Subcutaneous abdominal adipose tissue (tissue), 5 donors: Measurements from ENCODE around the gene SRSF1.

Experiments used
- H3K27ac ChIP-seq: one replicate; pipeline ENCODE4 v1.7.0; 2013; ENCODE audit warnings: low read depth, mild to moderate bottlenecking, inconsistent platforms, low read length, moderate library complexity
- H3K27me3 ChIP-seq, 5 donors: one replicate each; pipeline ENCODE4 v1.7.0; 2013; ENCODE audit warnings: low read length in 5 of 5, inconsistent platforms in 1 of 5; ENCODE audit not compliant: control insufficient read depth in 5 of 5, insufficient read depth in 4 of 5
- H3K36me3 ChIP-seq, 5 donors: one replicate each; pipeline ENCODE4 v1.7.0; 2013; ENCODE audit warnings: low read length in 5 of 5; ENCODE audit not compliant: control insufficient read depth in 5 of 5, insufficient read depth in 5 of 5
- H3K4me1 ChIP-seq, 5 donors: one replicate each; pipeline ENCODE4 v1.7.0; 2013; ENCODE audit warnings: low read length in 5 of 5, mild to moderate bottlenecking in 3 of 5, moderate library complexity in 1 of 5; ENCODE audit not compliant: control insufficient read depth in 5 of 5, insufficient read depth in 5 of 5
- H3K4me3 ChIP-seq, 5 donors: one replicate each; pipeline ENCODE4 v1.7.0; 2013; ENCODE audit warnings: low read length in 5 of 5, low read depth in 1 of 5
- H3K9ac ChIP-seq, 5 donors: one replicate each; pipeline ENCODE4 v1.7.0; 2013; ENCODE audit warnings: low read length in 5 of 5, mild to moderate bottlenecking in 4 of 5, moderate library complexity in 3 of 5
- H3K9me3 ChIP-seq, 5 donors: one replicate each; pipeline ENCODE4 v1.7.0; 2013; ENCODE audit warnings: low read length in 5 of 5; ENCODE audit not compliant: control insufficient read depth in 5 of 5
- donor health status: healthy.
- donor health status: healthy.
- donor health status: healthy.
- donor health status: healthy.
- donor health status: healthy.

The SRSF1 gene

GRCh38 chr17:58019521-58019920 lies 12.5 kb upstream of the SRSF1 start:
- Histone ChIP-seq H3K9me3 (no peaks in the 10 kb centered on the region), H3K4me1 (no peaks in the 10 kb centered on the region), H3K27ac (no peak overlapping the region)

GRCh38 chr17:58019039-58019438 lies 12.0 kb upstream of the SRSF1 start:
- H3K4me3 ChIP-seq, result no peak overlapping the region
- H3K4me1 ChIP-seq, result no peaks in the 10 kb centered on the region
- no peaks in the 10 kb centered on the region for H3K9me3 ChIP-seq
- H3K27me3 ChIP-seq, result peaks cover 0 to 4% (median 0%) of the 10 kb centered on the region in 5 donors
- no peak overlapping the region for H3K27ac ChIP-seq
- H3K36me3 ChIP-seq, result no peaks in the 10 kb centered on the region
- no peak overlapping the region for H3K9ac ChIP-seq

More at GRCh38 chr17:58019521-58019920, 12.5 kb upstream of the SRSF1 start:
- Histone ChIP-seq H3K36me3 (no peaks in the 10 kb centered on the region), H3K4me3 (no peak overlapping the region), H3K27me3 (peaks cover 0 to 4% (median 0%) of the 10 kb centered on the region in 5 donors), H3K9ac (no peak overlapping the region)

- H3K27me3 ChIP-seq, result no peaks in the 10 kb centered on the region
- H3K9ac ChIP-seq, result no peak overlapping the region
- peaks cover 3 to 17% (median 16%) of the 10 kb centered on the region in 5 donors for H3K4me1 ChIP-seq
Observed at GRCh38 chr17:58010067-58010799, 3.2 kb upstream of the SRSF1 start.

GRCh38 chr17:58007781-58008706 lies 998 bp upstream of the SRSF1 start:
- Histone ChIP-seq H3K36me3 (peaks cover 19 to 28% (median 24%) of the 10 kb centered on the region in 5 donors), H3K4me1 (peaks cover 4 to 36% (median 33%) of the 10 kb centered on the region in 5 donors), H3K9ac (peak overlapping the region; percentile 33 to 100 (median 91)), H3K27me3 (no peaks in the 10 kb centered on the region), H3K9me3 (no peaks in the 10 kb centered on the region), H3K27ac (peak overlapping the region; percentile 99), H3K4me3 (peak overlapping the region; percentile 80 to 100 (median 99))

More at GRCh38 chr17:58010067-58010799, 3.2 kb upstream of the SRSF1 start:
- Histone ChIP-seq H3K4me3 (no peak overlapping the region), H3K9me3 (no peaks in the 10 kb centered on the region), H3K27ac (no peak overlapping the region), H3K36me3 (peaks cover 1 to 6% (median 5%) of the 10 kb centered on the region in 5 donors)

GRCh38 chr17:58006560-58006923 lies 504 bp downstream of the SRSF1 start:
- H3K4me3 ChIP-seq, result peak overlapping the region; percentile 80 to 100 (median 99)
- peak overlapping the region; percentile 91 to 100 (median 99) for H3K9ac ChIP-seq
- no peaks in the 10 kb centered on the region for H3K27me3 ChIP-seq
- no peaks in the 10 kb centered on the region for H3K9me3 ChIP-seq
- peak overlapping the region; percentile 99 for H3K27ac ChIP-seq
- H3K4me1 ChIP-seq, result peaks cover 4 to 38% (median 33%) of the 10 kb centered on the region in 5 donors
- peaks cover 25 to 39% (median 34%) of the 10 kb centered on the region in 5 donors for H3K36me3 ChIP-seq

GRCh38 chr17:58005728-58006559 lies 1.1 kb downstream of the SRSF1 start:
- peaks cover 4 to 38% (median 33%) of the 10 kb centered on the region in 5 donors for H3K4me1 ChIP-seq
- H3K9me3 ChIP-seq, result no peaks in the 10 kb centered on the region
- H3K4me3 ChIP-seq, result peak overlapping the region; percentile 80 to 100 (median 99)
- H3K36me3 ChIP-seq, result peaks cover 28 to 45% (median 34%) of the 10 kb centered on the region in 5 donors
- peak overlapping the region; percentile 99 for H3K27ac ChIP-seq
- H3K9ac ChIP-seq, result peak overlapping the region in 4 of 5 donors; percentile 91 to 100 (median 100)
- H3K27me3 ChIP-seq, result no peaks in the 10 kb centered on the region

- Histone ChIP-seq H3K4me1 (peaks cover 4 to 38% (median 33%) of the 10 kb centered on the region in 5 donors), H3K4me3 (peak overlapping the region; percentile 80 to 100 (median 99)), H3K9ac (peak overlapping the region in 3 of 5 donors; percentile 91 to 100 (median 99)), H3K36me3 (peaks cover 30 to 53% (median 40%) of the 10 kb centered on the region in 5 donors), H3K27ac (peak overlapping the region; percentile 6), H3K9me3 (no peaks in the 10 kb centered on the region), H3K27me3 (no peaks in the 10 kb centered on the region)
Observed at GRCh38 chr17:58005031-58005727, 1.9 kb downstream of the SRSF1 start.

GRCh38 chr17:58004060-58004459 lies 3.0 kb downstream of the SRSF1 start:
- Histone ChIP-seq H3K9me3 (no peaks in the 10 kb centered on the region), H3K36me3 (peaks cover 31 to 57% (median 45%) of the 10 kb centered on the region in 5 donors), H3K4me3 (no peak overlapping the region), H3K27ac (no peak overlapping the region), H3K9ac (no peak overlapping the region), H3K4me1 (peaks cover 4 to 38% (median 33%) of the 10 kb centered on the region in 5 donors), H3K27me3 (no peaks in the 10 kb centered on the region)

- no peak overlapping the region for H3K4me3 ChIP-seq
- no peak overlapping the region for H3K9ac ChIP-seq
- peaks cover 4 to 35% (median 30%) of the 10 kb centered on the region in 5 donors for H3K4me1 ChIP-seq
- no peaks in the 10 kb centered on the region for H3K27me3 ChIP-seq
- H3K36me3 ChIP-seq, result peaks cover 31 to 59% (median 45%) of the 10 kb centered on the region in 5 donors
- H3K9me3 ChIP-seq, result no peaks in the 10 kb centered on the region
- peak overlapping the region; percentile 1 for H3K27ac ChIP-seq
Observed at GRCh38 chr17:58002973-58003372, 4.1 kb downstream of the SRSF1 start.
